GM18519 (cell line): ENCODE measurements around the gene SLC31A1.

ENCODE experiments used
- ATAC-seq: cut with Tn5 transposase; IDR thresholded peaks from one replicate; pipeline ENCODE4 v1.9.1; 2021; ENCODE audit warnings: mild to moderate bottlenecking, moderate library complexity; ENCODE audit not compliant: unreplicated experiment, low FRiP score

SLC31A1 gene

GRCh38 chr9:113301548-113301947, 80.2 kb downstream of the SLC31A1 start:
- ATAC-seq = no peak

- no peak for ATAC-seq
These were observed 81.6 kb downstream of the SLC31A1 start, which contains the start of gene RNF183 for GRCh38 chr9:113302792-113303418. Gene RNF183, minus strand, starts transcription at chr9:113303376. Its CDS starts 5,192 bp downstream, at chr9:113298184.

DNA sequence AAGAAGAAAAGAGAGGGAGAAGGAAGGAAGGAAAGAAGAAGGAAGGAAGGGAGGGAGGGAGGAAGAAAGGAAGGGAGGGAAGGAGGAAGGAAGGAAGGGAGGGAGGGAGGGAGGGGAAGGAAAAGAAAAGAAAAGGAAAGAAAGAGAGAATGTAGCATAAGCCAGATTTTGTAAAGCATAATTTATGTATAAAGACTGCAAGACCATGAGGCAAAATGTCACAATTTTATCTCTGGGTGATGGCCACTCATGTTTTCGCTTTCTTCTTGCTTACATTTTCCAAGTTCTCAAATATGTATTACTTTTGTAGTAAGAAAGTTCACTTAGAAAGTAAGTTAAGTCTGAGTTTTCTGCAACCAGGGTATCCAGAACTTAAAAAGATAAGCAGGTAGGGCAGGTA, 85.2 kb downstream of the SLC31A1 start:
- no peak for ATAC-seq

GRCh38 chr9:113307396-113307975, 86.1 kb downstream of the SLC31A1 start:
- no peak for ATAC-seq

- ATAC-seq = no peak
These were observed 88.0 kb downstream of the SLC31A1 start for GRCh38 chr9:113309204-113309813.

GRCh38 chr9:113310538-113310937, 89.2 kb downstream of the SLC31A1 start:
- ATAC-seq = no peak

- no peak for ATAC-seq
These were observed 90.6 kb downstream of the SLC31A1 start for GRCh38 chr9:113311961-113312360.

DNA sequence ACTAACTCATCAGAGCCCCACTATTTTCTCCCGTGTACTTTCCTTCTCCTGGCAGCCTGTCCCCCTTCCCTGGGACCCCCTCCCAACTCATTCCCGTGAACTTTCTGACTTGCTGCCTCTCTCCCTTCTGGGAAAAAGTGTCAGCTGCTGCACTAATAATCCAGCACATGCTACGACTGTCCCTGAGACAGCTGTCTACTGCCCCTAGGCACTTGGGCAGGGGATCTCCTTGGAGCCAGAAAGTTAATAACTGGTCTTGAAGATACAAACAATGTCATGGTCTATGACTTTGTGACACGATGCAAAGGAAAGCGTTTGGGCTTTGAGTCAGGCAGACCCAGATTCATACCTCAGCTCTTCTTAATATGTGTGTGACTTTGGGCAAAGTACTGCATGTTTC, 91.9 kb downstream of the SLC31A1 start:
- no peak for ATAC-seq
